Measurements from ENCODE around the gene IRAK3.

DNA sequence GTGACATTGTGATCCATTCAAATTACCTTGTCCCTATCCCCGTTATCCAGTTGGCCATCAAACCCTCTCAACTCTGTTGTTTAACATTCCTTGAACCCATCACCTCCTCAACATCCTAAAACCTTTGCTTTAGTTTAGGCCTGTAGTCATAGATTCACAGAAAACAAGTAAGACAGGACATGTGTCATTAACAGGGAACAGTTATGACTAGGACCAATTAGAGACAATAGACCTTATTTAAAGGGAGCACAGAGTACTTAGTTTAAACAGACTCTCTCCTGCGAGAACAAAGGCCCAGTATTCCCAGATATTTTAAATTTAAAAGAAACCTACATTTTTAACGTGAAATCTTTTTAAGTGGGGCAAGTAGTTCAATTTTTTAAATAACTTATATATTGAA, 93.2 kb downstream of the IRAK3 start:
- TF ChIP-seq CTCF (IDR thresholded peaks at IDR 0.05) (no peak), POLR2AphosphoS5 (IDR thresholded peaks at IDR 0.05) (no peak), POLR2A (IDR thresholded peaks at IDR 0.05) (no peak)
